Measurements from ENCODE around the gene OTOP1.

The OTOP1 gene

DNA sequence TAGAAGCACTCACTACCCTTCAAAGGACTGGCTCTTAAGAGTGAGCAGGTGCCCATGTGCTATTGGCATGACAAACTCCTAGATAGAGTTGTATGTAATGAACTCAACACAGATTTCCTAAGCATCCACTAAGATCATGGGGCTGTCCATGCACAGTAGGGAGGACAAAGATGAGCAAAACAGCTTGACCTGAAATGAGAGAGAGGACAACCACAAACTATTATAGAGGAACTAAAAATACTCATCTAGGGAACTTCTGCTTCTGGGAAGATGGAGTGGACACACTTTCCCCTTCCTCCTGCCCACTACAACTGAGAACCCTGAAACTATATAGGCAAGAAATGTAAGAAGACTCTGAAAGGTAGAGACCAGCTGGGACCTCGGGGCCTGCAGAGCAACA, 42.0 kb upstream of the OTOP1 start:
- TF ChIP-seq YY1 (IDR thresholded peaks at IDR 0.05; ENCODE audit: low read depth) (no peak), RAD21 (IDR thresholded peaks at IDR 0.05; ENCODE audit: low read depth) (no peak), ZBTB7A (IDR thresholded peaks at IDR 0.05; ENCODE audit: low read depth) (no peak)
- TF ChIP-seq, protein P1, sequence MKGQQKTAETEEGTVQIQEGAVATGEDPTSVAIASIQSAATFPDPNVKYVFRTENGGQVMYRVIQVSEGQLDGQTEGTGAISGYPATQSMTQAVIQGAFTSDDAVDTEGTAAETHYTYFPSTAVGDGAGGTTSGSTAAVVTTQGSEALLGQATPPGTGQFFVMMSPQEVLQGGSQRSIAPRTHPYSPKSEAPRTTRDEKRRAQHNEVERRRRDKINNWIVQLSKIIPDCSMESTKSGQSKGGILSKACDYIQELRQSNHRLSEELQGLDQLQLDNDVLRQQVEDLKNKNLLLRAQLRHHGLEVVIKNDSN (IDR thresholded peaks at IDR 0.05) = no peak
- TF ChIP-seq, protein P2, sequence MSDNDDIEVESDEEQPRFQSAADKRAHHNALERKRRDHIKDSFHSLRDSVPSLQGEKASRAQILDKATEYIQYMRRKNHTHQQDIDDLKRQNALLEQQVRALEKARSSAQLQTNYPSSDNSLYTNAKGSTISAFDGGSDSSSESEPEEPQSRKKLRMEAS (IDR thresholded peaks at IDR 0.05) = no peak
- TF ChIP-seq, protein P3, sequence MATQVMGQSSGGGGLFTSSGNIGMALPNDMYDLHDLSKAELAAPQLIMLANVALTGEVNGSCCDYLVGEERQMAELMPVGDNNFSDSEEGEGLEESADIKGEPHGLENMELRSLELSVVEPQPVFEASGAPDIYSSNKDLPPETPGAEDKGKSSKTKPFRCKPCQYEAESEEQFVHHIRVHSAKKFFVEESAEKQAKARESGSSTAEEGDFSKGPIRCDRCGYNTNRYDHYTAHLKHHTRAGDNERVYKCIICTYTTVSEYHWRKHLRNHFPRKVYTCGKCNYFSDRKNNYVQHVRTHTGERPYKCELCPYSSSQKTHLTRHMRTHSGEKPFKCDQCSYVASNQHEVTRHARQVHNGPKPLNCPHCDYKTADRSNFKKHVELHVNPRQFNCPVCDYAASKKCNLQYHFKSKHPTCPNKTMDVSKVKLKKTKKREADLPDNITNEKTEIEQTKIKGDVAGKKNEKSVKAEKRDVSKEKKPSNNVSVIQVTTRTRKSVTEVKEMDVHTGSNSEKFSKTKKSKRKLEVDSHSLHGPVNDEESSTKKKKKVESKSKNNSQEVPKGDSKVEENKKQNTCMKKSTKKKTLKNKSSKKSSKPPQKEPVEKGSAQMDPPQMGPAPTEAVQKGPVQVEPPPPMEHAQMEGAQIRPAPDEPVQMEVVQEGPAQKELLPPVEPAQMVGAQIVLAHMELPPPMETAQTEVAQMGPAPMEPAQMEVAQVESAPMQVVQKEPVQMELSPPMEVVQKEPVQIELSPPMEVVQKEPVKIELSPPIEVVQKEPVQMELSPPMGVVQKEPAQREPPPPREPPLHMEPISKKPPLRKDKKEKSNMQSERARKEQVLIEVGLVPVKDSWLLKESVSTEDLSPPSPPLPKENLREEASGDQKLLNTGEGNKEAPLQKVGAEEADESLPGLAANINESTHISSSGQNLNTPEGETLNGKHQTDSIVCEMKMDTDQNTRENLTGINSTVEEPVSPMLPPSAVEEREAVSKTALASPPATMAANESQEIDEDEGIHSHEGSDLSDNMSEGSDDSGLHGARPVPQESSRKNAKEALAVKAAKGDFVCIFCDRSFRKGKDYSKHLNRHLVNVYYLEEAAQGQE (IDR thresholded peaks at IDR 0.05; ENCODE audit: low read depth) = no peak

DNA sequence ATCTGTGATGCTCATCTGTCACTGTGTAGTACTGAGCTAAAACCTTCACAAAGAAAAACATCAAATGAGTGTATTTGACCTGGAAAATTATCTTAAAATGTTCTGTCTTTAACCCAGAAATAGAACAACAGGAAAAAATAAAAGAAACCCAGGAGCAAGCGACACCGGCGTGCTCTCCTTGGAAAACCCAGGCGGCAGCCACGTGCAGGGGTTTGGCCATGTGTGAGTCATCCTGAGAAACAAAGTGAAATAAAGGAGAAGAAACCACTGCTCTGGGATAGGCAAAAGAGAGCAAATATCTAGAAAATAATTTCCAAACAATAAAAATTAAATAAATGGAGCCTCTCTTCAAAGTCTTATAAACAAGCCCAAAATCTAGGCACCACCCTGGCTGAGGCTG, 41.3 kb upstream of the OTOP1 start:
- TF ChIP-seq EGR1 (IDR thresholded peaks at IDR 0.05) (no peak), NFIC (IDR thresholded peaks at IDR 0.05) (no peak), CREB1 (IDR thresholded peaks at IDR 0.05; ENCODE audit: low read depth) (no peak)
- TF ChIP-seq, protein P1 (IDR thresholded peaks at IDR 0.05) = no peak

DNA sequence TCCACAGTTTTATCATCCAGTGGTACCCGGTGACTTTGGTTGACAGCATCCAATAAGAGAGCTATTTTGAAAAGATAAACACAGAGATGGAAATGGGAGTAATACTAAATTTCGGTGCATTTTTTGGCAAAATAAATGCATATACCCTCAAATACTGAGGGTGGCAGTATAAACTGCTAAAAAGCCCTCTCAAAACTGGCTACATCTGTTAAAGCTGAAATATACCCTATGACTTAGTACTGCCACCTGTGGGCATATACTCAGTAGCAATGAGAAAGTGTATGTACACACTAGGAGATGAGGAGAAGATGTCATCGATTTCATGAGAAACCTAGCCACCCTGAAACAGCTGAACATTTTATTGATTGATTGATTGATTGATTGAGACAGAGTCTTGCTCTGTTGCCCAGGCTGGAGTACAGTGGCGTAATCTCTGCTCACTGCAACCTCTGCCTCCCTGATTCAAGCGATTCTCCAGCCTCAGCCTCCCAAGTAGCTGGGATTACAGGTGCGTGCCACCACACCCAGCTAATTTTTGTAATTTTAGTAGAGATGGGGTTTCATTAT, 33.5 kb upstream of the OTOP1 start:
- TF ChIP-seq CREB1 (IDR thresholded peaks at IDR 0.05; ENCODE audit: low read depth) (no peak), RAD21 (IDR thresholded peaks at IDR 0.05; ENCODE audit: low read depth) (peak; percentile 67)

DNA sequence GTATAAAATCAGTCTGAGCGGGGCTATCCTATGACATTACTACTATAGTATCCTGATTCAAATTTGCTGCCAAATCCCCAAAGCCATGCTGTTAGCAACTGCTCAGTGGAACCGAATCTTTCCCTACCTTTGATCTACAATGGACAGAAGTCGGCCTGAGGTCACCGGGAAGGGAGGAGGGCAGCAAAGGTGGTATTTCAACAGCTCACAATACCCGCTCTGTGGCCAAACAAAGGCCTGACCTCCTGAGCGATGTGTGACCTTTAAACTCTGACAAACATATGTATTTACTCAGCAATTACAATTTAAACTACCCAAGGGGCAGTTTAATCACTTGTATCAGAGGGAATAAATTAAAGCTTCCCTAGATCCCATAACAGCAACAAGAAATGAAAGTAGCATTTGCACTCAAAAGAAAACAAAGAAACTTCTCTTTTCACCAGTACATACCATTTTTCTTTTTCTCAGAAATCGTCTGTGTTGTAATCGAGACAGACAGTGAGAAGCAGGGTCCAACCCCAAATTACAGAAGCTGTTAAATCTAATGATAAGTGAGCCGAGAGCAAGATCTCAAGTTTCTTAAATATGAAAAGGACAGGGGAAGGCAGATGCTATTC, 32.9 kb upstream of the OTOP1 start:
- TF ChIP-seq TEAD4 (IDR thresholded peaks at IDR 0.05) = no peak
- TF ChIP-seq, protein P1 (IDR thresholded peaks at IDR 0.05) = no peak
- no peak for TF ChIP-seq RAD21 (IDR thresholded peaks at IDR 0.05; ENCODE audit: low read depth)

DNA sequence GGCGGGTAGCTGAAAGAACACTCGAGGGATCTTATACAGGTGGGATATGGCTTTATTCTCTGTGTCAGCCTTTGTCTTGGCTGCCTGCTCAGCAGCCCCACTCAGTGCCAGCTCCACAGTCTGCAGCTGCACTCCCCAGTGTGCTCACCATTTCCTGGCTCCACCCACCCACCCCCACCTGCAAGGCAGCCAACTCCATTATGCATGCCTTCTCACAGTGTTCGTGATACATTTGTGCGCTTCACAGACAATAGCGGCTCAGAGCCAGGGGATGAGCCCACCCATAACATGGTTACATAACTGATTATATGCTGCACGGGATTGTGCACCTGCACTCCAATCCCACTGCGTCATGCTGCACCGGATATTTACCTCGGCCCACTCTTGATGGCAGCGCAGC, 30.1 kb upstream of the OTOP1 start:
- TF ChIP-seq, protein P1 (IDR thresholded peaks at IDR 0.05) = no peak
- TF ChIP-seq TEAD4 (IDR thresholded peaks at IDR 0.05) (no peak), TAF1 (IDR thresholded peaks at IDR 0.05; ENCODE audit: low read depth) (no peak)

DNA sequence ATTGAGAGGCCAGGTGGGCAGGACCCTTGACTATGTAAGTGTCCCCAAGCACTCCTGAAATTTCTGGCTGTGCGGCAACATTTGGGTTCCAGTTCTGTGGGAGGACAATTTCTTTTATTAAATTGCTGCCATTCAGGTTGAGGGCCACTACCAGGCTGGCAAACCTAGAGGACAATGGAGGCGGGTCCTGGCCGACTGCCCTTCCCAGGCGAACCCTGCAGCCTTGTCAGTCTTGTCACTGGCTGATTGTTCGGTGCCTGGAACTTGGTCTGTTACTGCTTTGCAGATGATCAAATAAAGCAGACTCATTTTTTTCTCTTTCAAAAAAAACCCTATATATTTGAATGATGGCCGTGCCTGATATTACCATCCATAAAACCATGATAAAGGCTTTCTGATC, 27.9 kb upstream of the OTOP1 start:
- no peak for TF ChIP-seq TAF1 (IDR thresholded peaks at IDR 0.05; ENCODE audit: low read depth)
- TF ChIP-seq, protein P3 (IDR thresholded peaks at IDR 0.05; ENCODE audit: low read depth) = no peak
- no peak for TF ChIP-seq TEAD4 (IDR thresholded peaks at IDR 0.05)
- no peak for TF ChIP-seq CEBPB (IDR thresholded peaks at IDR 0.05)
- no peak for TF ChIP-seq EGR1 (IDR thresholded peaks at IDR 0.05)
- TF ChIP-seq, protein P2 (IDR thresholded peaks at IDR 0.05) = no peak
- no peak for TF ChIP-seq ZBTB7A (IDR thresholded peaks at IDR 0.05; ENCODE audit: low read depth)
- TF ChIP-seq FOXM1 (IDR thresholded peaks at IDR 0.05; ENCODE audit: borderline replicate concordance, low read depth) = no peak
- no peak for TF ChIP-seq EP300 (IDR thresholded peaks at IDR 0.05; ENCODE audit: borderline replicate concordance)
- no peak for TF ChIP-seq RAD21 (IDR thresholded peaks at IDR 0.05; ENCODE audit: low read depth)

DNA sequence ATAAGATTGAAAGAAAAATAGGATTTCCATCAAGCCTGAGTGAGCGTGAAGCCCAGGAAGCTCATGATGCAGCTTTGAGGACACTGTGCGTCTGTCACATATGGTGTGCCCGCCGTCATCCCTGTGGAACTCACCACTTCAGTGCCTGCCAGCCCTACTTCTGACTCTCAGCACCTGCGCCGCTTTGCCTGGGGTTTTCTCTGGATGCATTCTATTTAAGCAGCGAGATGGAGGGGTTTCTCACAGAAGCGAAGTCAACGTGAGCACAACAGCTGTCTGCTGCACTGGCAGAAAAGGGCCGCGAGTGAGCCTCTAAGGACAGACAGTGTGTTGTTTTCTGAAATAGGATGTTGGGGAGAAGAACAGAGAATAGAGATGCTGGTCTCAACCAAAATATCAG, 27.5 kb upstream of the OTOP1 start:
- no peak for TF ChIP-seq ZBTB7A (IDR thresholded peaks at IDR 0.05; ENCODE audit: low read depth)
- no peak for TF ChIP-seq TCF12 (IDR thresholded peaks at IDR 0.05; ENCODE audit: low read depth)
- TF ChIP-seq FOXM1 (IDR thresholded peaks at IDR 0.05; ENCODE audit: borderline replicate concordance, low read depth) = no peak
- no peak for TF ChIP-seq EGR1 (IDR thresholded peaks at IDR 0.05)
- TF ChIP-seq EP300 (IDR thresholded peaks at IDR 0.05; ENCODE audit: borderline replicate concordance) = no peak
- TF ChIP-seq CREB1 (IDR thresholded peaks at IDR 0.05; ENCODE audit: low read depth) = no peak

Data from Ishikawa (cell line).